Endothelial cell of umbilical vein (primary cell): ENCODE measurements around the gene DGKB. TPM values are rescaled to one million over a fixed set of nuclear protein-coding genes. Genes with fewer than 3 reads are reported as not detected.

Experiments
- BruUV-seq: library from RNA; stranded (reverse); fragments of 400-500 nt; replicated peaks from 2 replicates; lab custom pipeline; 2021; lab: Mats Ljungman, UMichigan
- CTCF ChIA-PET: fragments of 300-600, 350-600 bp; sonication (Branson Sonifier 250); formaldehyde crosslinking; loops from one replicate; lab custom pipeline; 2021; ENCODE audit warnings: antibody characterized with exemption, inconsistent platforms; lab: Charles Lee
- POLR2A ChIA-PET: fragments of 300-600, 350-600 bp; sonication (Branson Sonifier 250); formaldehyde crosslinking; loops from one replicate; lab custom pipeline; 2021; ENCODE audit warnings: antibody characterized with exemption, inconsistent platforms; lab: Charles Lee
- DNase-seq: peaks from one replicate; pipeline ENCODE4 v3.0.0-alpha.2; 2011; ENCODE audit warnings: low read depth, low spot score
- FAIRE-seq: peaks from 2 replicates; lab custom pipeline; 2011; peaks lifted over from hg19 to GRCh38; lab: Jason Lieb, UNC
- H2AFZ ChIP-seq: 2 replicates; pipeline ENCODE4 v1.6.0; 2012; ENCODE audit warnings: low read depth, low read length, control low read depth, inconsistent platforms
- H3K27ac ChIP-seq: 2 replicates; pipeline ENCODE4 v1.5.1; 2011; ENCODE audit warnings: low read depth, mild to moderate bottlenecking, control low read depth, low read length, moderate library complexity; ENCODE audit not compliant: insufficient read depth
- H3K27me3 ChIP-seq, 2 experiments: 2 replicates each; pipeline versions ENCODE4 v1.6.0 to v1.6.1; 2011; ENCODE audit warnings: low read length in 2 of 2, mixed read lengths in 1 of 2; ENCODE audit not compliant: control insufficient read depth in 2 of 2, insufficient read depth in 2 of 2
- H3K36me3 ChIP-seq, 2 experiments: 2 replicates in 1 of 2; 3 replicates in 1 of 2; pipeline ENCODE4 v1.5.1; 2011; ENCODE audit warnings: low read length in 2 of 2, mild to moderate bottlenecking in 1 of 2, moderate library complexity in 1 of 2; ENCODE audit not compliant: control insufficient read depth in 2 of 2, insufficient read depth in 2 of 2; ENCODE audit errors: extremely low read depth in 1 of 2
- H3K4me1 ChIP-seq: 3 replicates; pipeline ENCODE4 v1.5.1; 2011; ENCODE audit warnings: mild to moderate bottlenecking, low read length; ENCODE audit not compliant: control insufficient read depth, insufficient read depth; ENCODE audit errors: extremely low read depth
- H3K4me2 ChIP-seq: 2 replicates; pipeline ENCODE4 v1.6.1; 2011; ENCODE audit warnings: low read length, control low read depth, mixed read lengths; ENCODE audit not compliant: insufficient read depth
- H3K4me3 ChIP-seq, 3 experiments: fragments of 200-600 bp in 1 of 3; sonication (generic), shearing (Covaris generic) in 1 of 3; replicated peaks in 1 of 3; 2 replicates each; pipeline ENCODE4 v1.5.1; 2011 to 2016; ENCODE audit warnings: control low read depth in 3 of 3, low read length in 3 of 3, mild to moderate bottlenecking in 2 of 3, inconsistent platforms in 1 of 3, low read depth in 1 of 3, moderate library complexity in 1 of 3; ENCODE audit not compliant: insufficient read depth in 1 of 3
- H3K79me2 ChIP-seq: 2 replicates; pipeline ENCODE4 v1.6.0; 2012; ENCODE audit warnings: low read length, inconsistent platforms; ENCODE audit not compliant: control insufficient read depth, insufficient read depth
- H3K9ac ChIP-seq: replicated peaks from 2 replicates; pipeline ENCODE3; 2011; ENCODE audit warnings: low read length, control low read depth; ENCODE audit not compliant: insufficient read depth; ENCODE audit errors: extremely low read depth
- H3K9me1 ChIP-seq: replicated peaks from 3 replicates; pipeline ENCODE4 v1.6.0; 2011; ENCODE audit warnings: mild to moderate bottlenecking, low read length; ENCODE audit not compliant: control insufficient read depth, insufficient read depth; ENCODE audit errors: extremely low read depth
- H3K9me3 ChIP-seq: replicated peaks from 2 replicates; pipeline ENCODE4 v1.5.1; 2012; ENCODE audit warnings: low read length, inconsistent platforms; ENCODE audit not compliant: control insufficient read depth, insufficient read depth
- H4K20me1 ChIP-seq: replicated peaks from 2 replicates; pipeline ENCODE3; 2011; ENCODE audit warnings: mild to moderate bottlenecking, low read length; ENCODE audit not compliant: control insufficient read depth, insufficient read depth; ENCODE audit errors: extremely low read depth
- CTCF ChIP-seq, 2 donors: IDR thresholded peaks; 1 replicate in 1 of 2; 2 replicates in 1 of 2; pipeline ENCODE4 v1.5.1; 2011; ENCODE audit warnings: low read length in 2 of 2, mild to moderate bottlenecking in 2 of 2, moderate library complexity in 2 of 2, control low read depth in 1 of 2, inconsistent platforms in 1 of 2, low read depth in 1 of 2; ENCODE audit not compliant: insufficient read depth in 1 of 2; ENCODE audit errors: extremely low read depth in 1 of 2
- EZH2 ChIP-seq: IDR thresholded peaks from 2 replicates; pipeline ENCODE4 v1.6.1; 2012; ENCODE audit warnings: borderline replicate concordance, low read depth, mild to moderate bottlenecking, moderate library complexity, low read length, inconsistent platforms; ENCODE audit not compliant: severe bottlenecking
- GATA2 ChIP-seq: IDR thresholded peaks from 2 replicates; pipeline ENCODE4 v1.7.0; 2011; ENCODE audit warnings: low read depth, mild to moderate bottlenecking, moderate library complexity, mixed read lengths, low read length; ENCODE audit not compliant: insufficient read length, insufficient read depth
- MAX ChIP-seq: IDR thresholded peaks from 2 replicates; pipeline ENCODE4 v1.6.1; 2011; ENCODE audit not compliant: insufficient read depth, insufficient read length
- MYC ChIP-seq: IDR thresholded peaks from one replicate; pipeline ENCODE4 v1.6.1; 2011; ENCODE audit warnings: mild to moderate bottlenecking, low read depth, low read length
- POLR2AphosphoS5 ChIP-seq: IDR thresholded peaks from 2 replicates; pipeline ENCODE4 v1.6.1; 2012; ENCODE audit warnings: low read depth, mild to moderate bottlenecking, control low read depth, low read length, moderate library complexity; ENCODE audit not compliant: insufficient read depth
- dilution Hi-C: fragments of 300-500 bp; cut with MboI; formaldehyde crosslinking; loops from one replicate; pipeline ENCODE4 v1.15.0; 2019; ENCODE audit warnings: low sequenced_read_pairs; ENCODE audit not compliant: extremely low pct_ligation_motif_present
- intact Hi-C: fragments of 100-400 bp; cut with micrococcal nuclease; formaldehyde crosslinking; loops from one replicate; pipeline ENCODE4 v1.10.0; 2022
- polyA plus RNA-seq, 4 experiments: library from polyadenylated mRNA; depleted of rRNA in 3 of 4; stranded (reverse) in 3 of 4; unstranded in 1 of 4; fragments of >200 nt; gene quantifications; 2 replicates each; pipeline versions ENCODE4 v1.2.1 to v1.2.3, GENCODE V29; 2011 to 2012; ENCODE audit warnings: missing spikeins in 1 of 4
- total RNA-seq: library from RNA; stranded (reverse); gene quantifications from 2 replicates; pipeline ENCODE4 v1.2.3, GENCODE V29; 2021

DGKB gene
- total and polyA plus RNA-seq, 2 donors (not counting 3 experiments of a cell fraction or from before 2014, with no cell fraction given): not detected

GRCh38 chr7:14503623-14504022, 398.9 kb downstream of the DGKB start:
- no peak overlapping the region for H2AFZ ChIP-seq
- TF ChIP-seq CTCF (IDR thresholded peaks at IDR 0.05; ENCODE audit: extremely low read depth in 1 of 2, insufficient read depth in 1 of 2, low read depth in 1 of 2, low read length in 2 of 2) (no peak), POLR2AphosphoS5 (no peak), EZH2 (no peak), GATA2 (no peak), MAX (no peak), MYC (no peak)
- intact Hi-C loops (no loop called here), dilution Hi-C loops (no loop called here)
- FAIRE-seq: no peak
- H3K79me2 ChIP-seq: no peaks in the 10 kb centered on the region
- no peaks in the 10 kb centered on the region for H4K20me1 ChIP-seq
- ChIA-PET POLR2A (no interaction called here), CTCF (interaction anchor here (1.0 to 1.8 kb wide), 2 partner anchors 44 to 188 kb away, joined by 4 read pairs; no protein-coding TSS in a partner anchor)
- H3K9ac ChIP-seq: no peak overlapping the region
- H3K36me3 ChIP-seq: no peaks in the 10 kb centered on the region
- H3K9me3 ChIP-seq: no peaks in the 10 kb centered on the region
- H3K4me2 ChIP-seq: no peak overlapping the region
- H3K4me3 ChIP-seq: no peak overlapping the region
- H3K27me3 ChIP-seq: no peaks in the 10 kb centered on the region
- H3K27ac ChIP-seq: no peak overlapping the region
- BruUV-seq: no TSS peak
- no peaks in the 10 kb centered on the region for H3K4me1 ChIP-seq
- no peak for DNase-seq
- H3K9me1 ChIP-seq: no peaks in the 10 kb centered on the region
